Measurements from ENCODE around the gene TRUB2. TPM values are rescaled to one million over a fixed set of nuclear protein-coding genes. Genes with fewer than 3 reads are reported as not detected.
"Not testable (repeated sequence)": the region's sequence is repeated elsewhere in the genome, so short reads cannot be mapped to it uniquely, and the experiment has no call there.

The TRUB2 gene
- total RNA-seq, 1 donor = 24.2 TPM

DNA sequence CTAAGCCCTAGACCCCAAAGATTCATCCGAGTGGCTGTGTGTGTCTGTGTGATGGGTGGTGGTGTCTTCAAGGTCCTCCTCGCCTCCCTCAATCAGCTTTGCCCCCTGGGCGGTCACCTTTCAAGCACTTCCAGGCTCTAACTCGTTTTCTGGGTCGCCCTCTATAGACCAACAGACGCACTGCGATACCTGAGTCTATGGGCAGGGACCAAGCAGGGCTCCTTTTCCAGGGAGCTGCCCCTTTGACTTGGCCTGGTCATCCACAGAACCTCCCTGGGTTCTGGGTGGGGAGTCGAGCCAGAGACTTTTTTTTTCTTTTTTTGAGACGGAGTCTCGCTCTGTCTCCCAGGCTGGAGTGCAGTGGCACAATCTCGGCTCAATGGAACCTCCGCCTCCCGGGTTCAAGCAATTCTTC, 19.2 kb upstream of the TRUB2 start:
- DNase-seq (ENCODE audit: low read depth in 2 of 3, low spot score in 2 of 3) = peak; percentile 29 to 71 (median 59)

DNA sequence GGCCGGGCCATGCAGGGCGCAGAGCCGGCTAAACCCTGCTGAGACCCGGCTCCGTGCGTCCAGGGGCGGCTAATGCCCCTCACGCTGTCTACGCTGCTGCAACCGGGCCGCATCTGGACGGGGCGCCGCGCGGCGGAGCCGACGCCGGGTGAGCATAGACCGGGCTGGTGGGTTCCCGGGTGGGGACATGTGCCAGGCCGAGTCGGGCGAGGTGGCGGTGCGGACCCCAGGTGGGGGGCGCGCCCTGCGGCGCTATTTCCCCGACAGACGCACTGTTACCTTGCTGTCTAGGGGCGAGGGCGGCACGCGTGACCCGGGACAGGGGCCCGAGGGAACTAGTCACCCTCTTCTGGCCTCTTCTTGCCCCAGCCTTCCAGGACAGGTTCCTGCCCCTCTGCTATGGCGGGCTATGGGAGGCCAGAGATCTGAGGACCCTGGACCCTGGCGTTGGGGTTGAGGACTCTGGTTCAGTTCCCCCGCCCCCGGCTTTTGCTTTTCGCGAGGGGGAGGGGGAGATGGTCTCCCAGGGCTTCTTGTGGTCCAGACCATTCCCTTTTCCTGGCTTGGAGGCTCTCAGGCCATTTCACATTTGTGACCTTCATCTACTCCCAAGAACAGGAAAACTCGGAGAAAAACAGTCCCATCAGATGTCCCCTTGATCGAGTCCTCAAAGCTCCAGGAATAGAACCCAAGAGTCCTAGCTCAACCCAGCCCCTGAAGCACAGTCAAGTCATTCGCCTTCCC, 18.6 kb upstream of the TRUB2 start:
- DNase-seq (ENCODE audit: low read depth in 2 of 3, low spot score in 2 of 3) = no peak

DNA sequence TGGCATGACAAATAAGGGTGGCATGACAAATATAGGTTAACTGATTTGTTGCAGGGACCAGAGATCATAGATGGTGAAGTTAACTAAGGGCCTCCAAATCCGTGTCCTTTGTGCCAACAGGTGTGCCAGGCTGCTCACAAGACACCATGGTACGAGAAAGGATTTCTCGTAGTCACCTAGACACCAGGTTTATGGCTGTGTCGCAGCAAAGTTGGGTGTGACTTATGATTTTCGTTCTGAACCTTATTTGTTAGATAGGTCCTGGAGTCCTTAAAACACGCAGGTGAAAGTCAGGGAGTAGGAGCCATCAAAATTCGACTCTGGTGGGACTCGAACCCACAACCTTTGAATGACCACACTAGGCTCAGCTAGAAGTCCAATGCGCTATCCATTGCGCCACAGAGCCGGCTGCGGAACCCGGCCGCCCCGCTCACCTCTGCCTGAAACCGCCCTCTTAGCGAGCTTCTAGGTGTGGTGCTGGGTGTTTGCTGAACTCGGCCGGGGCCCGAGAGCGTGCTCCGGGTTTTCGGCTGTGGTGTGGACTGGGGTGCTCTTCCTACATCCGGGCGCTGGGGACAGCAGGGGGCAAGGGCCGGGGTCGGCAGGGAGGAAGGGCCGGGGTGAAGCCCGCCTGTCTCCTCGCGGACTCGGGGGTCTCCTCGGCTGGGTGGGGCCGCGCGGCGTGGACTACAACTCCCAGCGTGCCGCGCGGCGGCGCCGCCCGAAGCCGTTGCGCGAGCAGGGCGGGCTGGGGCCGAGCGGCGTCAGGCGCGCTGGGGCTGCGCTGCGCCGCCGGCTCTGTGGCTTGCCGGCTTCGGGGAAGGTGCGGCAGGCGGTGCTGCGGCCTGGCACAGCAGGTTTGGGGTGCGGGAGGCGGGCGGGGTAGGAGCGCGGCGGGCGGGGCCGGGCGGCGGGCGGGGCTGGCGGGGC, 17.8 kb upstream of the TRUB2 start, which contains the start of gene SLC27A4:
TSS of gene SLC27A4 (plus strand) at position 767 of the 930 bp plus-strand sequence. CDS start 2,606 bp downstream, outside the sequence.
- peak; percentile 64 to 77 (median 70) for DNase-seq (ENCODE audit: low read depth in 2 of 3, low spot score in 2 of 3)

DNA sequence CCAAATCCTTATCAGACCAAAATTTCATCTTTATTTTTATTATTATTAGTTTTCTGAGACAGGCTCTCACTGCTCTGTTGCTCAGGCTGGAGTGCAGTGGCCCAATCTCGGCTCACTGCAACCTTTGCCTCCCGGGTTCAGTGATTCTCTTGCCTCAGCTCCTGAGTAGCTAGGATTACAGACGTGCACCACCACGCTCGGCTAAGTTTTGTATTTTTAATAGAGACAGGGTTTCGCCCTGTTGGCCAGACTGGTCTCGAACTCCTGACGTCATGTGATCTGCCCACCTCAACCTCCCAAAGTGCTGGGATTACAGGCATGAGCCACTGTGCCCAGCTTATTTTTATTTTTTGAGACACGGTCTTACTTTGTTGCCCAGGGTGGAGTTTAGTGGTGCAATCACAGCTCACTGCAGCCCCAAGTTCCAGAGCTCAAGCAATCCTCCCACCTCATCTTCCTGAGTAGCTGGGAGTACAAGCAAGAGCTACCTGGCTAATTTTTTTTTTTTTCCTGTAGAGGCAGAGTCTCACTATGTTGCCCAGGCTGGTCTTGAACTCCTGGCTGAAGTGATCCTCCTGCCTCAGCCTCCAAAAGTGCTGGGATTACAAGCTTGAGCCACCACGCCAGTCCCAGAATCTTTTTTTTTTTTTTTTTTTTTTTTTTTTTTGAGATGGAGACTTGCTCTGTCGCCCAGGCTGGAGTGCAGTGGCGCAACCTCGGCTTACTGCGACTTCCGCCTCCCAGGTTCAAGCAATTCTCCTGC, 16.8 kb upstream of the TRUB2 start:
- not testable (repeated sequence) for DNase-seq (ENCODE audit: low read depth in 2 of 3, low spot score in 2 of 3)

DNA sequence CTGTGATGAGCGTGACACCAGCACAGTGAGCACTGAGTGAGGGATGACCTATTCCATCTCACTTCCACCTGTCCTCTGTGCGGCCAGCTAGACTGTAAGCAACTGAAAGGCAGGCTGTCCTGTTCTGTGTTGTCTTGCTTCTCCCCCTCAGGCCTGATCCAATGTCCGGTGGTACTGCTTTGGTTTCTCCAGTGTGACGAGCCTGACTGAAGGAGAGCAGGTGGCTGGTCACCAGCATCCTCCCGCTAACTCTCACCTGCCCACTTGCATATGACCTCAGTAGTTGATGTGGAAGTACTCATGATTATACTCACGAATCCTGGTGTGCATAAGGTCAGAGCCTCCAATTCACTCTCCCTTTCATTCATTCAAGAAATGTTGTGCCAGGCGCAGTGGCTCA, 15.7 kb upstream of the TRUB2 start:
- no peak for DNase-seq (ENCODE audit: low read depth in 2 of 3, low spot score in 2 of 3)

DNA sequence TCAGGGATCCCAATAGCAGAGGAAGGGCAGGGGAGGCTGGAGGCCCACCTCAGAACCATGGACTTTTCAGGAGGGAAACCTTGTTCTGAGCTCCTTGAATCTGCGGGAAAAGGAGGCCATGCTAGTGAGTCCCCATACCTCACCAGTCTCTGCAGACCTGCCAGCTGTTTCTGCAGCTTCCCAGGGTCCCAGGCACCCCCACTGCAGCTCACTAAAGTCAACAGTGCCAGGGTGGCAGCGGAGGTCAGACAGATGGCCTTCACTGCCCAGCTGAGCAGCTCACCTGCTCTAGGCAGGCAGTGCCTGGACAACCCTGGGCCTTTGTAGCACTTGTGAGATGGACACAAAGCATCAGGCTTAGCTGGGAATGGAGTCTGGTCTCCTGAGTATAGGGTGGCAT, 13.7 kb upstream of the TRUB2 start:
- no peak for DNase-seq (ENCODE audit: low read depth in 2 of 3, low spot score in 2 of 3)

DNA sequence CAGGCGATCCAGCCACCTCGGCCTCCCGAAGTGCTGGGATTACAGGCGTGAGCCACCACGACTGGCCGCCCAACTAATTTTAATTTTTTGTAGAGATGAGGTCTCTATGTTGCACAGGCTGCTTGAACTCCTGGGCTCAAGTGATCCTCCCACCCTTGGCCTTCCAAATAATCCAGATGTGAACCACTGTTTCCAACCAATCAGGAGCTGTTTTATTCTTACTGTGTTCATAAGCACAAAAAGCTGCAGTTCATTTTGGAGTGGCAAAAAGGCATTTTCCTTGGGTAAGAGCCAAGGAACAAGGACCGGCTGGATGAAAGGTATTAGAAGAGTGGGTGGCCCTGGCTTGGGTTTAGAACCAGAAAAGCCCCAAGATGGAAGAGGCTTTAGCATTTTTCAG, 12.9 kb upstream of the TRUB2 start:
- DNase-seq (ENCODE audit: low read depth in 2 of 3, low spot score in 2 of 3) = no peak

DNA sequence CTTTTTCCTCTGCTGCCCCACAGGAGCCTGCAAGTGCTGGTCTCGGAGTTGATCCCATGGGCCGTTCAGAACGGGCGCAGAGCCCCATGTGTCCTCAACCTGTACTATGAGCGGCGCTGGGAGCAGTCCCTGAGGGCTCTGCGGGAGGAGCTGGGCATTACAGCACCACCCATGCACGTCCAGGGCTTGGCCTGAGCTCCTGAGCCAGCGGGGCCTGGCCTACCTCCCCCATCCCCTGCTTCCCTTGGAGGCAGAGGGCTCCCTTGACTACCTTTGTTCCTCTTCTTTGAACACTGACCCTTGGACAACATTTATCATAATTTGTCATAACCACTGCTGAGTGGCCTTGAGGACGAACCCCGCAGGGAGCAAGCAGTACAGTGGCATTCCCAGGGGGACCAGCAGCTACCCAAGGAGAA, 11.2 kb upstream of the TRUB2 start:
- no peak for DNase-seq (ENCODE audit: low read depth in 2 of 3, low spot score in 2 of 3)

DNA sequence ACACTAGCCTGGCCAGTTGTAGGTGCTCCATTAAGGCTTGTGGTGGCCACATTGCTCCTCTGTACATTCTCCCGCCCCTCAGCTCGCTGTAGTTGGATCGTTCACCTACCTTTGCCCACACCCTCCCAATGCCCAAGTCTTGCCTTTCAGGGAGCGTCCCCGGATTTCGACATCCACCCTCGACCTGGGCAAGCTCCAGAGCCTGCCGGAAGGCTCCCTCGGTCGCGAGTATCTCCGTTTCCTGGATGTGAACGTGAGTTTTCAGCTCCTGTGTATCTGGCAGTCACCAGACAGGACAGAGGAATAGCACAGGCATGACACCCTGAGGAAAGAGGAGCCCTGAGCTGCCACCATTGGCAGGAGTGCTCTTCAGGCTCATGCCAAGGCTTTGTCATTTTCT, 3.4 kb upstream of the TRUB2 start:
- no peak for DNase-seq (ENCODE audit: low read depth in 2 of 3, low spot score in 2 of 3)

DNA sequence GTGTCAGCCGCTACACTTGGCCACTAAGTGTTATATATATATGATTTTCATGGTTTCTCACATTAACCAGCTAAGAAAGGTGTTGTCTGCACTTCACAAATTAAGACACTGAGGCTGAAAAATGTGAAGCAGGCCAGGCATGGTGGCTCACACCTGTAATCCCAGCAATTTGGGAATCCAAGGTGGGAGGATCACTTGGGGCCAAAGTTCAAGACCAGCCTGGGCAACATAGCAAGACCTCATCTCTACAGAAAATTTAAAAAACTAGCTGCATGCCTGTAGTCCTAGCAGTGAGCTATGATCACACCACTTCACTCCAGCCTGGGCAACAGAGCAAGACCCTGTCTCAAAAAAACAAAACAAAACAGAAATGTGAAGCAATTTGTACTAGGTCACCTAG, 2.2 kb upstream of the TRUB2 start:
- DNase-seq (ENCODE audit: low read depth in 2 of 3, low spot score in 2 of 3) = no peak

DNA sequence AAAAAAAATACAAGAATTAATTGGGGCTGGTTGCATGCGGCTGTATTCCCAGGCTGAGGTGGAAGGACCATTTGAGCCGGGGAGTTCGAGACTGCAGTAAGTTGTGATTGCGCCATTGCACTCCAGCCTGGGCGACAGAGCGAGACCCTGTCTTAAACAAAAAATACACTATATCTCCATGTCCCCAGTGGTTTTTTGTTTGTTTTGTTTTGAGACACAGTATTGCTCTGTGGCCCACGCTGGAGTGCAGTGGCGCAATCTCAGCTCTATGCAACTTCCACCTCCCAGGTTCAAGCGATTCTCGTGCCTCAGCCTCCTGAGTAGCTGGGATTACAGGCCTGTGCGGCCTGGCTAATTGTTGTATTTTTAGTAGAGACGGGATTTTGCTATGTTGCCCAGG, 1.5 kb upstream of the TRUB2 start:
- DNase-seq (ENCODE audit: low read depth in 2 of 3, low spot score in 2 of 3) = no peak

DNA sequence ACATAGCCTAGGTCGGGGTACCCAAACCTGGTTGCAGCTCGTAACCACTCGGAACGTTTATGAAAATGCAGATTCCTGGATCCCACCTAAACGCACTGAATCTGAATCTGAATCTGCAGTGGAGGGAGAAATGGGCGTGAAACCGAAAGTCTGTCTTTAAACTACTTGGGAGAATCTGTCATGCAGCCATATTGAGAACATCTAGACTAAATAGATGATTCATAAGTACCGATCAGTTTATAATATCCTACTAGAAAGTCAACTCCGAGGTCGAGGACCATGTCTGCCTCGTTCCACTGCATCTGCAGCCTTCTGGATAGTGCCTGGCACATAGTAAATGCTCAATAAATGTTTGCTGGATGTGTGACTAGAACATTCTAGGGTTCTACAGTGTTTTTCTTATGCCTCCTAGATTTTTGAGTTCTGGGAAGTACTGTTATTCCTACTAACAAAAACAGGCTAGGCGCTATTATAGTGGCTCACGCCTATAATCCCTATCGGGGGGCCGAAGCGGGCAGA, 1.0 kb upstream of the TRUB2 start:
- peak in 1 of 3 donors; percentile 36 for DNase-seq (ENCODE audit: low read depth in 2 of 3, low spot score in 2 of 3)

DNA sequence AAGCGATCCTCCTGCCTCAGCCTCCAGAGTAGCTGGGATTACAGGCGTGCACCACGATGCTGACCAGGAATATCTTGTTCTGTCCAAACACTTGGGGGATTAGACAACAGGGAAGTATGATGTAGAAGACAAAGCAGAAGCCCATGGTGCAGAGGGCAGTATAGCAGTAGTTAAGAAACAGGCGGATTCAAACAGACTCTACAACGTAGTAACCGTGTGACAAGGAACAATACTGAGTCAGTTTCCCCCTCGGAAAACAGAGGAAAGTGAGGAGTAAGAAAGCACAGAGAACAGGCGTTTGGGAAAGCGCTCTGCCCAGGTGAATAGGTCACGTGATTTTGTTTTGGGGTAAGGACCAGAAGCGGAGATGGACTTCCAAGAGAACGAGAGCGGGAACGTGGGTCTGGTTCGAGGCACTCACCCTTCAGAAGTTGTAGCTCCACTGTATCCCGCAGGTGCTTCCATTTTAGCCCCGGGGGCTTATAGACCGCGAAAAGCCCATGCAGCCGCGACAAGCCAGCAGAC, 306 bp downstream of the TRUB2 start:
- DNase-seq (ENCODE audit: low read depth in 2 of 3, low spot score in 2 of 3) = no peak

DNA sequence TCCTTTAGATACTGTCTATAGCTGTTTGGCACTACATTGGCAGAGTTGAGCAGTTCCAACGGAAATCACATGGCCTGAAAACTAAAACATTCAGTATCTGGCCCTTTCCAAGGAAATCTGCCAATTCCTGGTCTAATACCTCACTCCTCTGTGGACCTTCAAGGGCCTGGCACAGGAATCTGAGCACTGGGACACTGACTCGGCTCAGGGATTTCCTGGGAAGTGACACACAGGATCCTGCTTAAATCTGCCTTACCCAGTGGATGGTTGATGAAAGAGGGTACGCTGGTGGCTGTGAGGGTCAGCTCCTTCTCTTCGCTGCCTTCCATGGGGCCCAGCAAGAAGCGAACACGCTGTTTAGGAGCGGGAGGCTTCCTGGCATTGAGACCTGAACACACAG, 904 bp downstream of the TRUB2 start:
- no peak for DNase-seq (ENCODE audit: low read depth in 2 of 3, low spot score in 2 of 3)

DNA sequence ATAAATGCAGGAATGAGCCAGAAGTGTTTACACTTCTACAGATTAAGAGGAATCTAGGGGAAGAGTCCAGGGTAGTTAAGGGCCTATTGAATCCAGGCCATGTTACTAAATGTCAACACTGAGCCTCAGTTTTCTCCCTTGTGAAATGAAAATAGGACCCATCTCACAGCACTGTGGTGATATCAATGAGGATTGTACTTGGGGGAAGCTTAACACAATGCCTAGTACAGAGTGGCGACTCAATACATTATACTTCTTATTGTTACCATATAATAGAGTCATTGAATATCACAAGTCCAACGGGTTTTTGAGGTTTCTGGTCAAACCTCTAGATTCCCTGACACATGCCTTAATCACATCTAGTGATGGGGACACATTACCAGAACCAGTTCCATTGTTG, 4.6 kb downstream of the TRUB2 start:
- no peak for DNase-seq (ENCODE audit: low read depth in 2 of 3, low spot score in 2 of 3)

DNA sequence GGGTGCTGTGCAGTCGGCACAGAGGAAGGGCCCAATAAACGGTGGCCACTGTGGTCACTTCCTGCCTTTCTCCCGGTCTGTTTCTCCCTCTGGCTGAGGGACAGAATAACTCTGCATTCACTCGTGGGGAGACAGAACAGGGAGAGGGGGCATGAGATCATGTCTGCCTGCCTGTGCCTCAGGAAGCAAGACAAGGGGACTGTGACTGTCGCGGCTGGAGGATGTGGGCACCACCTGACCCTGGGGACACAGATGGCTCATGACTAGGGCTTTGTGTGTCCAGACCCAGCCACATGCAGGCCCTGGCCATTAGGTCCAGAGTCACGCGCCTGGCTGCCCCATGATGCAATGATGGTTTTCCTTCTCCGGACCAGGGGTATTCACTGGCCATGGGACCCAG, 5.8 kb downstream of the TRUB2 start:
- no peak for DNase-seq (ENCODE audit: low read depth in 2 of 3, low spot score in 2 of 3)

DNA sequence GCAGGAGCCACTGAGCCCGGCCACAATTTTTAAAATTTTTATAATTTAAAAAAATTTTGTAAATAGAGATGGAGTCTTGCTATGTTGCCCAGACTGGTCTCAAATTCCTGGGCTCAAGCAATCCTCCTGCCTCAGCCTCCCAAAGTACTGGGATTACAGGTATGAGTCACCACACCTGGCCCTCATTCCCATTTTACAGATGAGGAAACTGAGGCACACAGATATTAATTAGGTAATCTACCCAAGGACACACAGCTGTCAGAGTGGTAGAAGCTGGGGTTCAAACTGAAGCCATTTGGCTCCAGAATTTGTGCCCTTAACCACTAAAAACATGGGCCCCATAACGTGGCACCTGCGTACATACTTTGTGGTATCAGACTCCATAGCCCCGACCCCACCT, 7.5 kb downstream of the TRUB2 start:
- no peak for DNase-seq (ENCODE audit: low read depth in 2 of 3, low spot score in 2 of 3)

DNA sequence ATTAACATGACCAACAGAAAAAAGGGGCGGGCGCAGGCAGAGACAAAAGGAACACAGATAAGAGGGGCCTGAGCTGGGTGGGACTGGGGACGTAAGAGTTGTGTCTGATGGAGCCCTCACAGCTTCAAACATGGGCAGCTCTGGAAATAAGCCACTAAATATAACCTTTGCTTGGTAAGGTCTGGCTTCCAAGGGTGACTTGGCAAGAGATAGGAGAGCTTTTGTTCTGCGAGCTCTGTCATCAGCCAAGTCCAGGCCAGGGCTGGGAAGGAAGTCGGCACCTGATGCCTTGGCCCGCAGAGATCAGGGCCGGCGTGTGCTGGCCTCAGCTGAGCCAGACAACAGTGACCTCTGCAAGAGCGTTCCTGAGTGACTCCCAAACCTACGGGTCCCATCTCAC, 11.8 kb downstream of the TRUB2 start:
- no peak for DNase-seq (ENCODE audit: low read depth in 2 of 3, low spot score in 2 of 3)

DNA sequence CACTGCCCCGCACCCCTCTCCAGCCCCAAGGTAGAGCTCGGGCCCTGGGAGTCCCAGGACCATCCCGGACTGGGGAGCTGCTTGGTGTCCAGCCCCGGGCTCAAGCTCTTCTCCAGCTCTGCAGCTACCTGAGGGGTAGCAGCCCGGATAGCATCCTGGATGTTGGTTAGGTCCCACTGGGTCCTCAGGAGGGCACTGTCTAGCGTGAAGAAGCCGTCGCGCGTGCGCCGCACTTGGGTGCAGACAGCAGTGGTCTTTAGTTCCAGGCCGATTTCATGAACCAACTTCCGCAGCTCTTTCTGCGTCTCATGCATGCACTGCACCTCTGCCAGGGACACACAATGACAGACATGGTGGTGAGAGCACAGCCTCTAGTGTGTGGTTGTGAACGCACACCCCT, 12.7 kb downstream of the TRUB2 start:
- DNase-seq (ENCODE audit: low read depth in 2 of 3, low spot score in 2 of 3) = no peak

DNA sequence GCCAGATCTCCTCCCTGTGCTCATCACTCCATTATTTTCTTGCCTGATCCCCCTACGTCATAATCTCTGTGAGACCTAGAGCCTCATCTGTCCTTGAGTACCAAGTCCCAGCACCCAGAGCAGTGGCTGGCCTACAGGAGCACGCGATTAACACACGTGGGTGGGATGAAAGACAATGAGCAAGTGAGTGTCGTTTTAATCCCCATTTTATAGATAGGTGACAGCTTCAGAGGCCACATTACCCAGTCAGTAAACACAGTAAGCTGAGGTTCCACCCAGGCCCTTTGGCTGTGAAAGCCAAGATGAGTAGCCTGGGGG, 17.3 kb downstream of the TRUB2 start:
- no peak for DNase-seq (ENCODE audit: low read depth in 2 of 3, low spot score in 2 of 3)
